HG03575 (cell line): ENCODE results near the gene HYLS1.

Source experiments
- ATAC-seq: cut with Tn5 transposase; IDR thresholded peaks from one replicate; pipeline ENCODE4 v1.9.1; 2021; ENCODE audit not compliant: unreplicated experiment, insufficient number of reproducible peaks, low FRiP score; ENCODE audit errors: extremely low read depth

Gene HYLS1

DNA sequence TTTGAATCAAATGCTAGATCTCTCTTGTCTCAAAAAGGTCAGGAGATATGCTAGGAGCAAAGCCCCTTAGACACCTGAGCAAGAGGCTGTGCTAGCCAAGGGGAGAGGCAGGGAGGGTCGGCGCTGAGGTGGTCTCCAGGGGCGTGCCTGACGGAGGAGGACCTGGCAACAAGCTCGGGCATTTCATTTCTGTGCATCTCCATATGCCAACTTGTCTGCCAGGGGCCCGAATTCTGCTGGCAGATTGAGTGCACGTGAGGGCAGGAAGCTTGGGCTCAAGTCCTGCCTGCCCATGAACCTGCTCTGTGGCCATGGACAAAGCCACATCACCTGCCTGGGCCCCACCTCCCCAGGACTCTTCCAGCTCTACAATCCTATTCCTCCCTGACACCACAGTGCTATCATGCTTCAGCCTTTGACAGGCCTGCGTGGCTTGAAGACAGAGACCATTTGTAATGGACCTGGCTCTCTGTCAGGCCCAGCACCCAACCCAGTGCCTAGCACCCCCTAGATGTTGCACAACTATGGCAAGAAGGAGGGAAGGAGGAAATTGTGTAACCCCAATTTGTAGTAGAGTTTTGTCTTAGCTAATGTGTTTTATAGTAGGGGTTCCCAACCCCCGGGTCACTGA, 42.1 kb downstream of the HYLS1 start:
- no peak for ATAC-seq

DNA sequence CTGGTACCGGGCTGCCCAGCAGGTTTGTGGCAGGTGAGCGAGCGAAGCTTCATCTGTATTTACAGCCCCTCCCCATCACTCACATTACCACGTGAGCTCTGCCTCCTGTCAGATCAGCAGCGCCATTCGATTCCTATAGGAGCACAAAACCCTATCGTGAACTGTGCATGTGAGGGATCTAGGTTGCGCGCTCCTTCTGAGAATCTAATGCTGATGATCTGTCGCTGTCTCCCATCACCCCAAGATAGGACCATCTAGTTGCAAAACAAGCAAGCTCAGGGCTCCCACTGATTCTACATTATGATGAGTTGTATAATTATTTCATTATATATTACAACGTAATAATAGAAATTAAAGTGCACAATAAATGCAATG, 42.6 kb downstream of the HYLS1 start:
- ATAC-seq = no peak

DNA sequence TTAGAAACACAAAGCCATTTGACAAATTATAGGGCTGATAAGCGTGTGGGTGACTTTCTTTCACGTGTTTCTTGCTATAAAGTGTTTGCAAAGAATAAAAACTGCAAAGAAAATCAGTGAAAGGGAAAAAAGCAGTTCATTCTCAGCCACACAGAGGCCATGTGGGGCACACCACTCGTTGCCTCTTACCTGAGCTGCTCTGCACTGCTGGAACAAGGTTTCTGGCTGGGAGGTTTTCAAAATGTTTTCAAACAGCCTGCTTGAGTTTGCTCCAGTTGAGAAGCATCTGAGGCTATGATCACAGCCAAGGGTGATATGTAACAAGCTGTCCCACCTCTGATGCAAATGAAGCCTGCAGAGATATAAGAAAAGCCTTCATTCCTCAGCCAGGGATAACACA, 43.6 kb downstream of the HYLS1 start:
- no peak for ATAC-seq

GRCh38 chr11:125931668-125932067, 44.2 kb downstream of the HYLS1 start:
- no peak for ATAC-seq

DNA sequence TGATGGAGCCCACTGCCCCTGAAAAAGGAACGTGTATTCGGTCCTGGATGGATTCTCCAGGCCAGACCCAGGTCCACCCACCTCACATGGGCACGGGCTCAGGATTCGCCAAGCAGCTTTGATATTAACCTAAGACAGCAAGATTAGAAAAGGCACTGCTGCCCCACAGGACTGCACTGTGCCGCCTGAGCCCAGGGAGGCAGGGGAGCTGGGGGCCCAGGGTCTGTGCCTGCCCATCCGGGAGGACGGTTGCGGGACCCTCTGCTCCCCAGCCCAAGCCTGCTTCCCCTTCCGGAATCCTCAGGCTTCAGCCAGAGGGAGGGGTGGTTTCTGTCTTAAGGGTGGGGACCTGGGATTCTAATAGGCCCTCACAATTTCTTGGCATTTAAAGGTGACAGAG, 44.8 kb downstream of the HYLS1 start:
- no peak for ATAC-seq

DNA sequence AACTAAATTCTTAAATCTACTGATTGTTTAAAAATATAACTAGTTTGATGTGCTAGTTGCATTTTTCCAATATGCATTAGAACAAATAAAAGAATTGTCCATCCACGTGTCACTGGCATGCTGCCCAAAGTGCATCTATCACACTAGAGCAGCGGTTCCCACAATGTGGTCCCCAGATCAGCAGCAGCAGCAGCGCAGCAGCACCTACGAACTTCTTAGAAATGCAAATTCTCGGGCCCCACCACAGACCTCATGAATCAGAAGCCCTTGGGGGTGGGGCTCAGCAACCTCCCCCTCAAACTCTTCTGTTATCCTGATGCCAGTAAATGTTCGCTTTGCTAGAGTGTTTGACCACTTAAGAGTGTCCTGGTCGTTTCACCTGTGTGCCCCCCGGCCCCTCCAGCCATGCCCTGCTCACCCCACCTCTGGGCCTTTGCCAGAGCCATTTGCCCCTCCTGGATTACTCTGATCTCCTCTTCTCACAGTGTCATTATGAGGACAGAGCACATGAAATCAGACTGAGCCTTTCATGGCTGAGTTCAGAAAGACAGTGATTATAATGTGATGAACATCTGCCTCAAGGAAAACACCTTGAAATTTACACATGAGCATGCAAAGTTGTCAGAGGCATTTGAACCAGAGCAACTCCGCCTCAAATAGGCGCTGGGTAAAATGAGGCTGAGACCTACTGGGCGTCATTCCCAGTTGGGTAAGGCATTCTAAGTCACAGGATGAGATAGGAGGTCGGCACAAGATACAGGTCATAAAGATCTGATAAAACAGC, 45.8 kb downstream of the HYLS1 start:
- ATAC-seq = no peak

GRCh38 chr11:125934473-125934872, 47.0 kb downstream of the HYLS1 start:
- no peak for ATAC-seq

- ATAC-seq = no peak
These were observed 47.6 kb downstream of the HYLS1 start for GRCh38 chr11:125935056-125935455.

DNA sequence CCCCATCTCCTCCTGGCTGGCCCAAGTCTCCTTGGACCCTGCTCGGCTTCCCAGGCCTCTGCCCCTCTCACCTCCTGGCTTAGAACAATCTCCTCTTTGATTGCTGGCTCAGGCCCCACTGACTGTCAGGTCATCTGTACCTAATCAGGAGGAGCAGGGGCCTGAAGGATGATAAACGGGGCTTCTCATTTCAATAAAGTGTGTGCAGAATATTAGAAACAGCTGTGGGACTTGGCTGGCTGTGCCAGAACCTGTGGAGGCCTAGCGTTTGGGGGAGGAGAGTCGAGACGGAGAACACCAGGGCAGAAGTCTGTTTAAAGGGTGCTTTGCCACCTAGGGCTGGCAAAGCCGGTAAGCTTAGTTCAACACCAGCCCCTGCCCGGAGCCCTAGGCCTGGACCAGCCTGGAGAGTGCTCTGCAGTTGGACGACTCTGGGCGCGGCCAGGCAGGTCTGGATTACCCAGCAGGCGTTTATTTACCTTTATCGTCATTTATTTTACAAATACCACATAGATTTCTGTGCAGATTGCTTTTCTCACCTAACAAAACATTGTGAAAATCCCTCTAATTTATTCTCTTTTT, 48.2 kb downstream of the HYLS1 start:
- ATAC-seq = no peak

- ATAC-seq = no peak
These were observed 51.0 kb downstream of the HYLS1 start for GRCh38 chr11:125938418-125938817.

- ATAC-seq = no peak
These were observed 51.6 kb downstream of the HYLS1 start for GRCh38 chr11:125939081-125939521.

GRCh38 chr11:125940145-125940544, 52.7 kb downstream of the HYLS1 start:
- no peak for ATAC-seq

DNA sequence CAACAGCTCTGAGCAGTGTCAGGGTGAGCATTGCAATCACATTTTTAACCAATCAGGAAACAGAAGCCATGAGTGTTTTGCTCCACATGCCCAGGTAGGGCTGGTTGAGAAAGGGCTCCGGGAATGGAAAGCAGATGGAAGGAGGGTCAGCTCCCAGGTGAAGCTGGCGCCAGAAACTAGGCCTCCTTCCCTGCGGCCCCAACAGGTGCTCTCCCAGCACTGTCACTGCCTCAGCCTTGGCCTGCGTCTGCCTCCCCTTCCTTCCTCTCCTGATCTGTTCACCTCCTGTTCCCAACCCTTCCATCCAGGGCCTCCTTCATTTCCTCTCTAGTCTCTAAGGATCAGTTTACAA, 53.8 kb downstream of the HYLS1 start:
- ATAC-seq = no peak

GRCh38 chr11:125941619-125942611, 54.4 kb downstream of the HYLS1 start:
- no peak for ATAC-seq

- no peak for ATAC-seq
These were observed 55.4 kb downstream of the HYLS1 start for GRCh38 chr11:125942771-125943428.

- ATAC-seq = no peak
These were observed 56.3 kb downstream of the HYLS1 start for GRCh38 chr11:125943661-125944349.

DNA sequence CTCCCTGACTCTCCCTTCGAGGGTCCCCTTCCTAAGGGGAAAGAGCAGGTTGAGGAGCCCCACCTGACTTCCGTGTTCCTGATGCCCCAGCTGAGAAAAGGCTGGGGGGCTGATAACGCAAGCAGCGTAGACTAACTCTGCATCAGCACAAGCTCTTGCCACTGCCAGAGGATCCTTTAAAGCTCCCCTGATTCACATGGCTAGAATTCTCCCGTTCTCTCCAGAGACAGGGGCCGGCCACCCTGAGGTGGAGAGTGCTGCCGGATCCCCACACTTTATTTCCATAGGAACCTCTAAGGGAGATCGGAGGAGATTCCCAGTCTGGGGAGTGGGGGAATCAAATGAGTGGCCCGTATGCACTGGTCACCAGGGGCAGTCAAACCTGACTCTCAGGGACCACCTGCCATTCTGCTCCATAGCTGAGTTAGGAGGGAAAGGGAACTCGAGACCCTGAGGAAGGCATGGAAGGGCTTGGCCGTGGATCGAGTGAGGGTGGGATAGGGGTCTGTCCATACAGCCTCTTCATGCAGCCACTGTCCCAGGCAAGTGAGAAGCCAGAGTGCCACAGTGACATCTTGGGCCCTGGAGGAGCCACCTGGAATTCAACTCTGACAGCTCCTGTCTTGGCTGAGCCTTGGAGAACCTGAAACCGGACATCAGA, 57.0 kb downstream of the HYLS1 start:
- ATAC-seq = no peak
